K562 (cell line): Measurements from ENCODE around the gene RSRC1.

Experiments used
- CTCF ChIP-seq, 3 experiments: IDR thresholded peaks in 2 of 3; conservative IDR thresholded peaks in 1 of 3; 2 replicates each; pipeline ENCODE4 v1.5.1; 2011 to 2012; ENCODE audit warnings: low read length in 3 of 3, mild to moderate bottlenecking in 3 of 3, control low read depth in 2 of 3, improper control_type of control experiment in 1 of 3, inconsistent platforms in 1 of 3, low read depth in 1 of 3, mixed read lengths in 1 of 3, moderate library complexity in 1 of 3; ENCODE audit not compliant: insufficient read depth in 2 of 3
- EGR1 ChIP-seq: fragments of 450-650 bp; conservative IDR thresholded peaks from 2 replicates; pipeline ENCODE4 v1.6.1; 2017; ENCODE audit warnings: mild to moderate bottlenecking
- RB1 ChIP-seq: fragments of 450-650 bp; IDR thresholded peaks from 2 replicates; pipeline ENCODE4 v1.6.1; 2017; ENCODE audit warnings: low read depth, mild to moderate bottlenecking

GRCh38 chr3:158108445-158108985 lies 1.4 kb upstream of the RSRC1 start:
- TF ChIP-seq RB1 (no peak), EGR1 (no peak), CTCF (IDR thresholded peaks at IDR 0.05 in 2 of 3, conservative IDR thresholded peaks at IDR 0.05 in 1 of 3; ENCODE audit: insufficient read depth in 2 of 3, low read depth in 1 of 3, low read length in 3 of 3) (no peak)
